GM23248 (cell line): Measurements from ENCODE around the gene WWOX.

ENCODE experiments used
- EZH2 ChIP-seq: fragments of 200-600 bp; sonication (generic); IDR thresholded peaks from 2 replicates; pipeline ENCODE4 v1.6.1; 2018; ENCODE audit warnings: antibody characterized with exemption, mild to moderate bottlenecking; ENCODE audit not compliant: insufficient read depth, poor library complexity, severe bottlenecking
- EZH2phosphoT487 ChIP-seq: fragments of 200-600 bp; sonication (generic); IDR thresholded peaks from 2 replicates; pipeline ENCODE4 v1.6.1; 2018; ENCODE audit warnings: antibody characterized with exemption, moderate library complexity, mild to moderate bottlenecking, low read depth; ENCODE audit not compliant: insufficient read depth

DNA sequence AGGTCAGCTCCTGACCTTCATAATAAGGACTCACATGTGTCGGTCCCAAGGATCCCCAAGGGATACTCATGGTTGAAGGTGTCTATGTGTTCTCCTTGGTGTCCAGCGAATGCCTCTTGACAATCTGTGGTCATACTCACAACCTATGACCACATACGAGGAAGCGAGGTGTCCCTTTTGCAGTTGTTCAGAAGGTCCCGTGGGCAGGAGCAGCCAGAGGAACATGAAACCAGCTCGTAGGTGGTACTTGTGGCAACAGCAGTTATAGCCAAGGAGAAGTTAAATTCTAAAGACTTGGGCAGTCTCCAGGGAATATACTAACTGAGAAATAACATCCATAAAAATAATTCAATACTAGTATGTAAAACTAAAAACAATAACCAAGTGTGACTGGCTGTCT is 685.3 kb downstream of the WWOX start:
- no peak for TF ChIP-seq EZH2
- no peak for TF ChIP-seq EZH2phosphoT487
